DMS53 treated with DMSO at 0.1 percent for 48 hours (cell line): ENCODE measurements around the gene MCTP1.
A peak's percentile ranks its signal among the peaks of the same experiment; 100 is the strongest.

Experiments used
- DNase-seq: peaks from one replicate; lab custom pipeline; 2025; ENCODE audit not compliant: unreplicated experiment; lab: John Stamatoyannopoulos, UW

Gene MCTP1

DNA sequence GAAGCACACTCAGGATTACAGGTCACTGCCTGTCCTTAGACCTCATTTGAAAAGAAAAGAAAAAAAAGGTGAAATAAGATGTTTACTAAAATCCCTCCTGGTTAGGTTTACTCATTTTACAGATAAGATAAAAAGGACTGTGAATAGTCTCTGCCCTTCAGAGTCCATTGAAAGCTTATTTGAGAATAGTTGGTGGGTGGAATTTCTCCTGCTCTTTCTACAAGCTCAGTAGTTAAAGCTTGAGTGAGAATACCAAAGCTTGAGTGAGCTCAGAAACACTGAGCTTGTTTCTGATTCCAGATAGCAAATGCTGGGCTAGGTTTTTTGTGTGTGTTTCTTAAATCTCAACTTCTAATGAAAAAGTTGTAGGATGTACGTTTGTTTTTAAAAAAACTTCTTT is 559.8 kb downstream of the MCTP1 start:
- no peak for DNase-seq

DNA sequence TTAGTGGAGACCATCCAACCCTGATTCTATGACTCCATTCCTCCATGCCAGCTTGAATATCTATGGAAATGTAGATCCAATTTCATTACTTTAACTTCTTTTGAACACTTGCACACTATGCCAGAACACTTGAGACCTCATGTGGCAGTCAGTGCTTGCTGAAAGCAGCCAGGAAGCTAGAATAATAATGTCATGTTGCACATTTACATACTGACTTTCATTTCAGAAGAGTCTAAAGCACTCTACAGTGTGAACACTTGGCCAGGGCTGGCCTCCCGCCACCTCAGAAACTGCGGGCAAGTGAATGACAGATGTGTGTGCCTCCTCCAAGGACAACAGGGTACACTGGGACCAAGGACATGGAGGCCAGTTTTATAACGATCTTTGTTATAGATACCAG is 569.1 kb downstream of the MCTP1 start:
- DNase-seq = no peak

DNA sequence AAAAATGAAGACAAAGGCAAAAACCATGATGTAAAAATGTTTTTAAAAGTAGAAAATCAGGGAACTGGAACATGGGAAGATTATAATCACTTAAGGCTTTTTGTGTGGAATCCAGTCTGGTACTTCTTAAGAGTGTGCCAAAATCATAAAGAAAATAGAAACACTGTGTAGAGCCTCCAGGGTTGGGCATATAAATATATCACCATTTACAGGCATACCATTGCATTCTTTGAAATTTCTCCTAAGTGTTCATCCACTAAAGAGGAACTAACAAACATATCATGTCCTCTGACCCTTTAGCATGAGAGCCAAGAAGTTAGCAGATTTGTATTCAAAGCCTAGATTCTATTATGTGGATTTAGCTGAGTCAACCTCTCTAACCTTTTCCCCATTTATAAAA is 573.1 kb downstream of the MCTP1 start:
- no peak for DNase-seq

DNA sequence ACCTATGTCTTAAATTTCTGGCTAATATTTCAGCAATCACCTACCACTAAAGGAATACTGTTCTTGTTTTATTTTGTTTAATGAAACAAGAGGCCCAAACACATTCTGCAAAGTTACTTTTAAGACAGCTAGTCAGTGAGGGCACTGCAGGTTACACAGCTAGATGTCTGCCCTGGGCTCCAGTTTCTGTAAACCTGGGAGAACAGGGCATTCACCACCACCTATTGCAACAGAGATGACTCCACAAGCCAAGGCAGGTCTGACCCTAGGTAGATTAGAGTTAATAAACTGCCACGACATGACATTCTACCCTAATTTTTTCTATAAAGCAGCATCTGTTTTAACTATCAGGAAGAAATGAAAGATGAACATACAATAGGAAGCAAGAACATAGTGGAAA is 575.6 kb downstream of the MCTP1 start:
- no peak for DNase-seq

DNA sequence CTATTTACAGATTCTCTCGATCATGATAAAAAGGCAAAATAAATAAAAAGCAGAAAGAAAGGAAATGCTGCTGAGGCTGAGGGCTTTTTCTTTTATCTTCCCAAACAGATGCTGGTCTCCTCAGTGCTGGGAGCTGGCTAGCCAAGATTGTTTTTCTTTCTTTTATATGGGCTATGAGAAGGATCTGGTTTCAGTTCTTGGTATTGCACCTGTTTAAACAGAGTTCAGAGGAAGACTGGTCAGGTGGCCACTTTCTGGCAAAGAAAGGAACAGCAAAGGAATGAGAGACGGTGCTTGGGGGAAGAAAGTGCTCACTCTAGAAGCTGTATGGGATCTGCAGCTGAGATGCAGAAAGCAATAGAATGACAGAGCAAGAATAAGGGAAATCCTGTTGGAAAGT is 577.5 kb downstream of the MCTP1 start:
- DNase-seq = peak; percentile 52

DNA sequence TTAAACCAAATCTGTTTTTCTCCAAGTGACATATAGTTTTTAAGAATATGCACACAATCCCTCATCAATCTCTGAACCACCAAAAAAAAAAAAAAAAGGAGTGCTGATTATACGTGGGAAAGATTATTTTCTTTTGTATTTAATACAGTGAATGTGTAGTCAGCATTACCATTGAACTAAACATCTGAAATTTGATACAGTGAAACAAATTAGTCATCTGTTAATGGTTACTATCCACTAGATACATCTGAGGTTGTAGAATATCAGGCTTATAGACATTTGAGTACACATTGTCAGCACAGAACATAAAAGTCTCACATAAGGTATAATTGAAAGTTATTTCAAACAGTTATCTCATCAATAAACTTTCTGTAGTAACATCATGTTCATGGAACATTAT is 579.5 kb downstream of the MCTP1 start:
- peak; percentile 81 for DNase-seq

DNA sequence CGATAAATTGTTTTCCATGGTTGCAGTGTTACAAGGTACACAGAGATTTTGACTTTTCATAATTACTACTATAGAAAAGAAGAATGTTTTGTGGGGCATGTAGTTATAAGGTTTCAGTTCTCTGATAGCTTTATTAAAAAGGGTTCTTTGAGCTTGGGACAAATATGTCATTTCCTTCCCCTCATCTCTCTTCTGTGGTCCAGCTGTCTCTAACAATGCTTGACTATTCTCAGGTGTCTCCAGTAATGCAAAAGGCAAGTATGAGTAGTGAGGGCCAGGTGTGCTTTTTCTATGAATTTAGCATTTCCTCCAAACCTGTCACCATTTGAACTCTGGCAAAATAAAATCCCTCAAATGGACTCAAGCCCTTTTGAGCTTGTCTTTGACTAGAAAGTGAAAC is 582.2 kb downstream of the MCTP1 start:
- DNase-seq = peak; percentile 17

DNA sequence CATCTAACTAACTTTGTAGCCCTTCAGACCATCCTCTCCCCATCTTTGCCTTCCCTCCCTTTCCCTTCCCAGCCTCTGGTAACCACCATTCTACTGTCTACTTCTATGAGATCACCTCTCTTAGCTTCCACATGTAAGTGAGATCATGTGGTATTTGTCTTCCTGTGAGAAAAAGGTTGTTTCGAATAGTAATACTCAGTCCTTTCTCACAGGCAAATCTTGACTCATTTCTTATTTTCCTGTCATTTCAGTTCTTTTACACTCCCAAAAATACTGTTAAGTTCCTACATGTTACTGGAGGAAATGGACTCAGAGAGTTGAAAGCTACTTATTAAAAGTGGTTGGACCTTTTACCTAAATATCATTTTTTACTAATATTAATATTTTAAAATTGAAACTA is 584.3 kb downstream of the MCTP1 start:
- no peak for DNase-seq

DNA sequence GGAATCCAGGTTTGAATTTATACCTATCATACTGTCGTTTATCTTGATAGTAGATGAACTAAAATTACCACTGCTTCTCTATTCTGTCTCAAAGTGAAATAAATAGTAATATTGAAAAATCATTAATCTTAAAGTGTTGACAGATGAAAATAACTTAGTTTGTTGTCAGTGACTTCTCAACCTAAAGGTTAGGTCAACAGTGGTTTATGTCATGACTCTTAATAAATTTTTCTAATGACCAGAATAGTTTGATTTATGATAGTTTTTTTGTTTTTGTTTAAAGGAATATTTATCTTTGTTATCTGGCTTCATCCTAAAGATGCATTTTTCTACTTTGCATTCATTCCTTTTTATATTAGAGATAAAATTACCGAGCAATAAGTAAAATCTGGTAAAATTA is 585.3 kb downstream of the MCTP1 start:
- no peak for DNase-seq

DNA sequence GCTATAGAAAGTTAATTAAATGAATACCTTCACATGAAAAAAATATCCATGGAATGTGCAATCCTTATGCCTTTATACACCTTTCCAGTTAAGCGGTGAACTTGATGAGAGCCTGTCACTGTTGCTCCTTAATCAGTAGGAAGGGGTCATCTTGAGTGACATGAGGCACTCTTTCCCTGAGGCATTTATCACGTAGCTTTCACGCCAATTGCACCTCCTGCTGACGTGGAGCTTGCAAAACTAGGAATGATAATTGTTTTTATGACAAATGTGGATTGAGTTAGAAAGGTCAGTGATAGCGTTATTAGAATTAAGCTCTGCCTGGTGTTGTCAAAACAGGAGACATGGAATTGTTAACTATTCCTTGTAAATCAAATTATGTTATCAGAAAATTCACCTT is 586.7 kb downstream of the MCTP1 start:
- DNase-seq = no peak

DNA sequence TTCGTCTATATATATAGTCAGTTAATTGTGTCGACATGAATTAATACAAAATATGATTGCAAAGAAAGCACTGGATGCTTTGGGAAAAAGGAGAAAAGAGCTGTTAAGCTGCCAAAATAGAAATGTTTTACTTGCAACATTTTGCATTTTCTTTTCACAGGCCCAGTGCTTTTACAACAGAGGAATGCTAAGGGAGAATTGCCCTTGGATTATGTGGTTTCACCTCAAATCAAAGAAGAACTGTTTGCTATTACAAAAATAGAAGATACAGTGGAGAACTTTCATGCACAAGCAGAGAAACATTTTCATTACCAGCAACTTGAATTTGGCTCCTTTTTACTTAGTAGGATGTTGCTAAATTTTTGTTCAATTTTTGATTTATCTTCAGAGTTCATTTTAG is 590.2 kb downstream of the MCTP1 start:
- DNase-seq = no peak

DNA sequence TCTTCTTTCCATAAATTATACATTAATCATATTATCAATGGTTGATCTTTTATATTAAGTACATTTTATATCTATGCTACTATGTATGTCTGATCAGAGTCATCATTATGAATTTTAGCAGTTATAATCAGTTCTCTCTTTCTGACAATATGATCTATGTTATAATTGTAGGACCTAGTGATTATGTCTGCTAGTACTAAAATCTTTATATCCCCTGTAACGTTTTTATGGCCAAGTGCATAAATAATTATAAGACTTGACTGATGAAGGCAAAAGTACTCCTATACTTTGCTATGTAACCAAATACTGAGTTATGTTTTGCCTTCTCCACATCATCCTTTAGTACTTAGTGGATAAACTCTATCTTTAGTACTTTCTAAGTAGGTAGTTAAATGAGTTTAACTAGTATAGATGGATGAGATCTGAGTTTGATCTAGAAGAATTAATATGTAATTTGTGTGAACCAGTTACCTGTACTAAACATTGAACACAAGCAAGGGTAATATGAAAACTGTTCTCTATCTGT is 591.0 kb downstream of the MCTP1 start:
- no peak for DNase-seq

DNA sequence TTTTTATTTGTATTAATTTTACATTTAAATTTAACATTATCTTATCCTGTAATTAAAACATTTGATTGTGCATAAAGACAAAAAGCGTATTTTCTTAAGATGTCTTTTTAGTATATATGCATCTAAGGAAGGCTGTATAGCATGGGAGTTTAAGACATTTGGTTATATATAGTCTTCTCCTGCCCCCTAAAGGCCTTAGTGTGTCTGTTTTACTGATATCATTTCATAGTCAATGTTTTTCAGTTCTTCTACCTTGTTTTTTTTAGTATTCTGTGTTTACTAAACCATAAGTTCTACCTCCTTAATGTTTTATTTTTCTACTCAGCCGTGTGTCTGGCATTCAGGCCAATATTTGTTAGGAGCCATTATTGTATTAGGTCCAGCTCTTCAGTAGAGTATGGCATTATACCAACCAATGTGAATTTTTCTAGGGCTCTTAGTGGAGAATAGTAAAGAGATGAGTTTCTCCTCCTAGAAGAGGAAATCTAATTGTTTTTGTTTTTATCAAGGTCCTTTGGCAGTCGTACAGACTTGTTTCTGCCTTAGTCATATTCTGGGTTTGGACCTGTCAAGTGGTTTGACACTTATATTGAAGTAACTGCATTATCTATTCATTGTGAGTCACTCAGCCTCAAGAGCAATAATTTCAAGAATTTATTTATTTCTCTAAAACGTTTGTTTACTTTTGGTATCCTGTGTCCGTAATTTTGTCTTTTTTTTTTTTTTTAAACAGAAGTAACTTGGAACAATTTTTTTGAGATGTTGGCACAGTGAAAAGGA is 591.7 kb downstream of the MCTP1 start:
- DNase-seq = peak; percentile 49

DNA sequence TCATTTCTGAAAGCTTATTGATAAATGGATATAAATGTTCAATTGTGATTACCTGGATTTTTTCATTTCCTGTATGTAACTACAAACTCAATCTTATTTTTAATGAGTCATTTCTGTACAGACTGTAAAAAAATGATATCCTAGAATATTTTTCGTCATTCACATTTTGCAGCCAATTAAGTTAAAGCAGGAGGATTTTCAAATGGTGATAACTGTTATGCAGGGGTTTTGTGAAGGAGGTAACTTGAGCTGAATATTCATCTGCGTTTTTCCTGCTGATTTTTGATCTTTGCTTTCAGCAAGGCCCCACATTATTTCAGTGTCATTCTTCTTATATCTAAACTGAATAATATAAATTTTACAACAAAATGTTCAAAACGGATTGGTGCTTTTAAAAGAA is 592.3 kb downstream of the MCTP1 start:
- no peak for DNase-seq

DNA sequence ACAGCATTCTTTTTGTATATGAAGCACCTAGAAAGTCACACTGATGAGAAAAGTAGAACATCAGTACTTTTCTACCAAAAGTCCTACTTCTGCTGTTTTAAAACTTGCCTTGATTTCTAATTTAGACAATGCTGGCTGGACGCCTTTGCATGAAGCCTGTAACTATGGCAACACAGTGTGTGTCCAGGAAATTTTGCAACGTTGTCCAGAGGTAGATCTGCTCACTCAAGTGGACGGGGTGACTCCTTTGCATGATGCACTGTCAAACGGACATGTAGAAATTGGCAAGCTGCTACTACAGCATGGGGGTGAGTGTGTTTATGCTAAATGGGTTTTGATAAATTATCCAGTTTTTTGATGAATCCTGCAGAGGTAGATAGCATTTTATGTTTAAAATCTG is 592.9 kb downstream of the MCTP1 start:
- DNase-seq = no peak

DNA sequence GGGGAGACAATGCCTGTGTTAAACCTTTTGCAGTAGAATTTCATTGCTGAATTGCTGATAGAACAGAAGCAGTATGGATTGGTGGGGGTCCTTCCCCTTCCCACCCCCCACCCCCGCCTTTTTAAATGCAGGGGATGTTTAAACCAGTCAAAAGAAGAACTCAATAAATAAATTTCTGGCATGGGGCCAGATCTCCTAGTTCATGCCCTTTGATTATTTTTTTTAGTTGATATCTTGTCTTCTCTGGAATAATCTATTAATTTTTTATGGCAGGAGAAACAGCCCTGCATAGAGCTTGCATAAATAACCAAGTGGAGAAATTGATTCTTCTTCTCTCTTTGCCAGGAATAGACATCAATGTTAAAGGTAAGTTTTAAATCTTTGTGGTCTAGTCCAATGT is 593.6 kb downstream of the MCTP1 start:
- no peak for DNase-seq

DNA sequence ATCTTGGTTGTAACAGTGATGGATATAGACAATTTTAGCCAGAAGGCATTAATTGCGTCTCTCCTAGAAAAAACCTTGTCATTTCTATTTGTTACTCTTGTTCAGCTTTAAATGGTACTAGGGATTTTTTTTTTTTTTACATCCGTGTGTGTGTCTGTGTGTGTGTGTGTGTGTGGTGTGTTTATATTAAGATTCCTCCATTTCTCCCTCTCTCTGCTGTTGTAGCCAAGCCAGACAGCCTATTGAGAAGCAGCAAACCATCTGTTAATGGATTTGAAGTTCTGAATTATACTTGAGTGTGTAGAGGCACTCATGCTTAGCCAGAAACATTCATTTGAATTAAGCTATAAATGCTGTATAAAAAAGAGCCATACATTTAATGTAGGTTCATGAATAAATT is 594.1 kb downstream of the MCTP1 start:
- peak; percentile 32 for DNase-seq

DNA sequence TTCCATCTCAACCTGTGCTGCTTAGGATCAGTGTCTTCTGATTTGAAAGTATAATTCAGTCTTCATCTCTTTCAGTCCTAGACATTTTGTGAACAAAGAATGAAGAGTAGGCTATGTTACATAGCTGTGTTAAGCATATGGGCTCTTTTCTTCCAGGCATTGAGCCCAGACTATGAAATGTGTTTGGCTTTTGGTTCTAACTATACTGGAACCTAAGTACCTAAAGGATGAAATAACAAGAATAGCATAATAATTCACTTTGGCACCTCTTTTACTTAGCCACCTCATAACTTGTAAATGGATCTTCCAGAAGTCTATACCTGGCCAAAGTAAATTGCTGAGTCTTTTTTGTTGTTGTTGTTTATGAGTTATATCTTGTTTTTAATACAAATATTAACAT is 595.0 kb downstream of the MCTP1 start:
- DNase-seq = no peak

DNA sequence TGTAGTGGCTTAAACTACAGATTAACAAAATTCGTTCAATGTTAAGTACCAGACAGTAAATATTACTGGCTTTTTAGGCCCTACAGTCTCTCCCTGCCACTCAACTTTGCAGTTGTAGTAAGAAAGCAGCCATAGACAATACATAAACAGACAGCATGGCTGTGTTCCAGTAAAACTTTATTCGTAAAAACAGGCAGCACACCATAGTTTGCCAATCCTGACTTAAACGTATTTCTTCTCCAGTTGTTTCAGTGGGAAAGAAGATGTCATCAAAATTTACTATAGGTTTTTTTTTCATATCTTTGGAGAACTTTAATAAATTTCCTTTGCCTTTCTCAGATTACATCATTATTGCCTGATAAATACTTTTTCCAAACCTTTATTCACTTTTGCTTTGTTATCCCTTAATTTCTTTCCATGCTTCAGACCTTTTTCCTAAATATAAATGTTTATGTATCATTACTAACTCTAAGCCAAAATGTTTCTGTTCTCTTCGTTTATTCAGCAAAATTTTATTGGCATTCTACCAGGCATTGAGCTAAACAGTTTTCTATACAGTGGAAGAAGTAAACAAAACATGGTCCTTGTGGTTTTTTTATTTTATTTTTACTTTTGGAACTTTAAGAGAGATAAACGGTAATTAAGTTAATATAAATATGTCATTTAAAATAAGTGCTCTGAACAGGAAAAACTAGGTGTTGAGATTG is 601.9 kb downstream of the MCTP1 start:
- no peak for DNase-seq

DNA sequence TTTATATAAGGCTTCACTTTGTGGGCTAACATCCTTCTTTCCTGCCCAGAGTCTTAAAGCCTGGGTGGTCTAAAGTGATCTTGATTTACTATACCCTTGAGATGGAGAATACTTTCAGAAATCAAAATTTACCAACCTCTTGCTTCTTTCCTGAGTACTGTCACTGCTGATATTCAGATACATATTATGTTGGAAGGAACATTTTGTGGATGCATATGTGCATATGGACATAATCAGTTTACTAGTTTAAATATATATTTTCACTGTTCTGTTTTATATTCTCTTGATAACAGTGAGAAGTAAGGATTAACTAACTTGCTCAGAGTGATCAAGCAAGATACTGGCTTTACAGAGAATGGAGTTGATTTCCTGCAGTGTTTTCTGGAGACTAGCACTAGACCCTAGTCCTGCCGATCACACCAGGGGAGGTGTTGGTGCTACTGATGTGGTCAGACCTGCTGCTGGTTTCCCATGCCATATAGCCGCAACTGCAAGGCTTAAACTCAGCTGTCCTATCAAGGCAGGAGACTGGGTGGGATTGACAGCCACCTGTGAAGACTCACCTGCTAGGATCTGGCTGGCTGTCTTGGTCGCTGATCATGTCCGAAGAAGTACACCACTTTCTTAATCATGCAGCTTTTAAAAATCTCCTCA is 608.8 kb downstream of the MCTP1 start:
- DNase-seq = no peak

DNA sequence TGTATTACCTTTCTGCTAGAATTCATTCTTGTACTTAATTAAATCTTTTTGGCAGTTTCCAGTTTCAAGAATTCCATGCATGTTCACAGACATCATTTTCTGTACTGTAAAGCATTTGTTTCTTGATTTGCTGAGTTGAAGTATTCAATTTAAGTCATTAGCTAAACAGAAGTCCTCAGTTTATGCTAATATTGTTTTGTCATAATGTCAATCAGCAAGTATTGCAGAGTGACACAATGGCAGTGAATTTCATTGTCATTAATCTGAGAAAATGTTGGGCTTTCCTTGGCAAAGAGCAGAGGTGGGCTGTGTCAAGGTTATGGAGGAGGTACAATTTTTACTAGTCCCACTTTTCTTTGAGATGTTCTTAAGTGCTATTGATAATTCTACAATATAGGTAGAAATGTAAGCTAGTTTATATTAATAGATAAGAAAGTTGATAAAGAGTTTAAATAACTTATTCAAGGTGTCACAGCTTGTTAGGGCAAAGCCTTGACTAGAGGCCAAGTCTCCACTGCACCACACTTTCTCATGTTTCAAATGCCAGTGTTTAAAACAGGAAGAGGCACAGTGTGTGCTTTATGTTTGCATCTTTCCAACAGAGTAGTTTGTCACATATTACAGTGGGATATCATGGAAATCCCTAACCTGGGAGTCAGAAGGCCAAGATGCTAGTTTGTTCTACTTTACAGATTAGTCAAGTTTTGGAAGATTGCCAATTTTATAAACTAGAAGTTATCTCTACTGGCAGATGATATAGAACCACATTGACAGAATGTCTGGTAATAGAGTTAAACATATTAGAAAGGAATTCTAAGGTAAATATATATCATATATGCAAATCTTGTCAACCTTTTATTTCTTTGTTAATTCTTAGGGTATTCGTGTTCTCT is 610.2 kb downstream of the MCTP1 start:
- no peak for DNase-seq
